HUDEP-2 (cell line): ENCODE measurements around the gene CXCL17.
"Not testable (repeated sequence)": the region's sequence is repeated elsewhere in the genome, so short reads cannot be mapped to it uniquely, and the experiment has no call there.

Experiments
- DNase-seq, 76 experiments: peaks; one replicate each; lab custom pipeline; 2025; ENCODE audit not compliant: unreplicated experiment in 76 of 76; lab: John Stamatoyannopoulos, UW

Gene CXCL17

GRCh38 chr19:42442833-42443232 lies at the start of gene CXCL17:
Gene CXCL17, minus strand, starts transcription at chr19:42442946. Its CDS starts 114 bp downstream, at chr19:42442832.
- no peak for DNase-seq

GRCh38 chr19:42488783-42489521 lies 46.2 kb upstream of the CXCL17 start:
- DNase-seq, result no peak

GRCh38 chr19:42487798-42488178 lies 45.0 kb upstream of the CXCL17 start:
- no peak for DNase-seq

GRCh38 chr19:42487032-42487797 lies 44.5 kb upstream of the CXCL17 start:
- DNase-seq, result peak in 3 of 76 experiments; percentile 9 to 35 (median 17)

GRCh38 chr19:42485036-42485435 lies 42.3 kb upstream of the CXCL17 start:
- not testable (repeated sequence) for DNase-seq

GRCh38 chr19:42480335-42481095 lies 37.8 kb upstream of the CXCL17 start:
- no peak for DNase-seq

- DNase-seq, result no peak
Measured at GRCh38 chr19:42479736-42480135, 37.0 kb upstream of the CXCL17 start.

- no peak for DNase-seq
Measured at GRCh38 chr19:42478765-42479311, 36.1 kb upstream of the CXCL17 start.

- DNase-seq, result no peak
Measured at GRCh38 chr19:42477933-42478332, 35.2 kb upstream of the CXCL17 start.

- DNase-seq, result no peak
Measured at GRCh38 chr19:42477117-42477516, 34.4 kb upstream of the CXCL17 start.

GRCh38 chr19:42475366-42475765 lies 32.6 kb upstream of the CXCL17 start:
- DNase-seq, result no peak

GRCh38 chr19:42474743-42475142 lies 32.0 kb upstream of the CXCL17 start:
- no peak for DNase-seq

GRCh38 chr19:42473686-42474085 lies 30.9 kb upstream of the CXCL17 start:
- DNase-seq, result no peak

GRCh38 chr19:42472402-42473147 lies 29.8 kb upstream of the CXCL17 start:
- no peak for DNase-seq

- DNase-seq, result no peak
Measured at GRCh38 chr19:42471554-42472249, 29.0 kb upstream of the CXCL17 start.

- DNase-seq, result no peak
Measured at GRCh38 chr19:42469311-42470235, 26.8 kb upstream of the CXCL17 start.

- DNase-seq, result no peak
Measured at GRCh38 chr19:42468273-42468796, 25.6 kb upstream of the CXCL17 start.

GRCh38 chr19:42467183-42467760 lies 24.5 kb upstream of the CXCL17 start:
- DNase-seq, result no peak
